ENCODE data around the gene UNC119. TPM values are rescaled to one million over a fixed set of nuclear protein-coding genes. Genes with fewer than 3 reads are reported as not detected.
A peak's percentile ranks its signal among the peaks of the same experiment; 100 is the strongest.

UNC119 gene
- total RNA-seq, 1 donor from 2014 or later = 18.8 TPM

DNA sequence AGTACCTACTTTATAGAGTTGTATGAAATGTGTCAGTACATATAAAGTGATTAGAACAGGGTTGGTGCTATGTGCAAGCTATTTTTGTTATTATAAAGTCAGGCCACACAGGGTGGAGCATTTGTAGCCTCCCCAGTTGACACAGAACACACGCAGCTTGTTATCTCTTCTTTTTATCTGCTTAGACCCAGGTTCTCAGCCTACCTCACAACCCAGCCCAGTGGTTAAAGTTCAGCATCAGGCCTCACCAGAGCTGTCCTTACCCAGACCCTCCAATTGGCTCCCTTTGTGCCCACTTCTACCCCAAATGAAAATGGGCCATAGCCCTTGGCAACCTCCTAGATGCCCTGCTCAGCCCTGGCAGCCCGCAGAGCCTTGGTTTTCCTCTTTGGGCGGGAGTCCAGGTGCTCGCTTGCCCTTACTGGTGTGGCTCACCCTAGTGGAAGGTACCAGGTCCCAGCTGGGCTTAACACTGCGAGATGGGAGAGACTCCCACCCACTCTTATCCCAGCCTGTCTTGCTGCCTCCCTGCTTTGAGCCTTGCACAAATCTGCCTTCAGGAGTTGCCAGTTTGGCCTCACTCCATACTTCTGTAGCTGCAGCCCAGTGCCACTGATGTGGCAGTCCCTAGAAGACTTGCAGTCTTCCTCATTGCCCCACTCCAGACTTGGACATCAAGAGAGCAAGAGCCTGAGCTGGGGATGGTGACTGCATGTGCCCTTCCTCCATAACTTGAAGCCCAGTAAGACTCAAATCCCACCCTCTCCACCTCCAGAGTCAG is 20.0 kb upstream of the UNC119 start:
- no peak for DNase-seq

DNA sequence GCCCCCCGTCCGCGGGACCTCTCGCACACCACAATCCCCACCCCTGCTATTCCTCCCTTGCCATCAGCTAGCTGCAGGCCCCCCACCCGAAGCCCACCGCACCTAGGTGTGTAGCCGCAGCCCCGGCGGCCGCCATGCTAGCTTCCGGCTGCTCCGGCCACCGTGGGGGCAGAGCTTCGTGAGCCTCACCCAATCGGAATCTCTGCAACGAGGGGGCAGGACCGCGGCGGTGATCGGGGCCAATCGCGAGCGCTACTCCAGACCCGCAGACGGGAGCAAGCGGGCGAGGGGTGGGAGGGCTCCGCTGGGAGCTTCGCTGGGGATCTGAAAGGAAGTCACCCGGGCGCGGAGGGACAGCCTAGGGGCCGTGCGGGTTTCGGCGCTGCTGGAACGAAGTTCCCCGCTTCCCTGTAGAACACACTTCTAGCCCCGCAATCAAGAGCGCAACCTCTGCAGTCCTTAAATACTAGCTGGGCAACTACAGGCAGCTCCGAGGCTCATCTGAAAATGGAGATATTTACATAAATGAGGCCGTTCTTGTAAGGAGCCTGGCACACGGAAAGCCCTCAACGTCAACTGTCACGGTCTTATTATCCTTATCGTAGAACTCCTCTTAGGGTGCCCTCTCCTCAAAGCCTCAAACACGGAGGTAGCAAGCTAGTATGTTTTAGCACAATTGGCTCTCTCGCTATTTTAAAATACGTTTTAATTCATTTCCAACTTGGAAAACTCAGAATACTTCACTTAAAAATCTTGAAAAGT is 19.1 kb upstream of the UNC119 start, which contains the start of gene PIGS:
TSS of gene PIGS (minus strand) at position 164 of the 762 bp plus-strand sequence. CDS start at position 136, 28 bp downstream.
- peak; percentile 85 for DNase-seq

DNA sequence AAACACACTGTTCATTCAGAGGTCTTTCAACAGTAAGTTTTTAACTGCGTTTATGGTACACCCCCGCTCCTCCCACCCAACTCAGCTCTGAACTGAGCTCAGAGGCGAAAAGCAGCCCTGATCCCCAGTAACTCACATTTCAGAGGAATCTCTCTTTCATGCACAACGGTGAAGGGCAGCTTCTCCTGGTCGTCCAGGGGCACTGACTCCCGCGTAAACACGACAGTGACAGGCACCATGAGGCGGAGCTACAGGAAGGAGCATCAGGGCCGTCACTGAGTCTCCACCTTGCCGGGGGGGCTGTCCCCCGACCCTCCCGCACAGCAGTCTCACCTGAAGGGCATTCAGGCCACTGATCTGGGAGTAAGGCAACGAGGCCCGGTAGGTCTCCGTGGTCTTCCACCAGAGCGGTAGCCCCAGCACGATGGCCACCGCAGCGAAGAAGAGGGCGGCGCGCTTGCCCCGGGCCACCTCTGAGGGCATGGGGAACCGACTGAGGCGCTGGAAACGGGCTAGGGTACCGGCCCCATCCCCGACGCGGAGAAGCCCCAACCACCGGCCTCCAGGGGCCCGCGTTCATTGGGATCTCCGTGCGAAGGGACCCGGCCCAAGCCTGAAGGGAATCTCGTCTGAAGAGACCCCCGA is 18.4 kb upstream of the UNC119 start:
- DNase-seq = no peak

DNA sequence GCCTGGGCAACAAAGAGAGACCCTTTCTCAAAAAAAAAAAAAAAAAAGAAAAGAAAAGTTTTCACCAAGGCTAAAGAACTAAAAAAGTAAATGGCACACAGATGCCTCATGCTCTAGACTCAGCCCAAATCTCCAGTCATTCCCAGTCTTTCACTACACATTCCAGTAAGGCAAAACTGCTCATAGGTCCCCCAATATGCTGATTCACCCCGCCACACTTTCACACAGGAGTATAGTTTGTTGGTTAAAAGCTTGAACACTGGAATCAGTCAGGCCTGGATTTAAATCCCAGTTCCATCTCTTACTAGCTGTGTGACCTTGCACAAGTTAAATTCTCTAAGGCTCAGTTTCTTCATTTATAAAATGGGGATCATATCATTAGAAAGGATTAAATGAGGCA is 17.0 kb upstream of the UNC119 start:
- no peak for DNase-seq

DNA sequence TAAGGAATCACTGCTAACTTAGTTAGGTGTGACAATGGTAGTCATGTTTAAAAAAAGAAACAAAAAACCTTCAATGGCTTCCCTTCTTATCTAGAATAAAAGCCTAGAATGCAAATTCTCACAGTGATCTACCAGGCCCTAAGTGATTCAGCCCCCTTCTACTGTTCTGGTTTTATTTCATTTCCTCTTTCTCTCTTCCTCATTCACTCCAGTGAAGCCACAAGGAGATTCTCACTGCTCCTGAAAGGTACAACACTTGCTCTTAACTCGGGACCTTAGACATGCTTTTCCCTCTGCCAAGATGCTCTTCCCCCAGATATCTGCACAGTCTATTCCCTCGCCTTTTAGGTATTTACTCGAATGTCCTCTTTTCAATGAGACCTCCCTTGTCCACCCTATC is 15.2 kb upstream of the UNC119 start:
- no peak for DNase-seq

DNA sequence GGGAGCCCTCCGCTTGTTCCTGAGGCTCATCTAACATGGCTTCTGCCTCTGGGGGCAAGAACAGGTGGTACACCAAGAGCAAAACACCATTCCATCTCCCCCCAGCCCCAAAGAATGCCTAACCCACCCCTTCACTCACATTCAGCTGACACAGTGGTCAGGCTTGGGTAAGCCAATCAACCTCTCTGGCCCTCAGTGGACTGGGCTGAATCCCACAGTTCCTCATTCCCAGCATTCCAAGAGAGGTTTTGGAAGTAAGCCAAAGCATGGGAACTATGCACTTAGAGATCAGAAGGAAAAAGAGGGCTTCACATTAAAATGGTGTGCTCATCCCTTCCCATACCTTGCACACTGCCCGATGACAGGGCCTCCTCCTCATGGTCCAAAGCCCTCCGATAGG is 11.1 kb upstream of the UNC119 start:
- no peak for DNase-seq

DNA sequence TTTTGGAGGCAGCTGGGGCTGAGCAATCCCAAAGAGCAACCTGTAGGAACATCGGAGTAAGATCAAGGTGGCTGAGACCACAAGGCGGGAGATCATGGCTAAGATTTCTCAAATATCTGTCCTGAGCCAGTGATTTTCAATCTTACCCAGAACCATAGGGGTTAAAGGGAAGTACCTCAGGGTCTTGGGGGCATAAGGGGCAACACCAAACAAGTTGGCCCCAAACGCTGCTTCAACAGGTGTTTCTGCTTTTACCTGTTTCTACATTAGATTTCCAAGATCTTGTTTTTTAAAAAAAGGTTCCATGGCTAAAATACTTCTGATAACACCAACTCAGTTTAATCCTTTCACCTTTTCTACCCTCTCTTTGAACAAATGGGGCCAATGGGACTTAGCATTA is 2.6 kb upstream of the UNC119 start:
- no peak for DNase-seq

DNA sequence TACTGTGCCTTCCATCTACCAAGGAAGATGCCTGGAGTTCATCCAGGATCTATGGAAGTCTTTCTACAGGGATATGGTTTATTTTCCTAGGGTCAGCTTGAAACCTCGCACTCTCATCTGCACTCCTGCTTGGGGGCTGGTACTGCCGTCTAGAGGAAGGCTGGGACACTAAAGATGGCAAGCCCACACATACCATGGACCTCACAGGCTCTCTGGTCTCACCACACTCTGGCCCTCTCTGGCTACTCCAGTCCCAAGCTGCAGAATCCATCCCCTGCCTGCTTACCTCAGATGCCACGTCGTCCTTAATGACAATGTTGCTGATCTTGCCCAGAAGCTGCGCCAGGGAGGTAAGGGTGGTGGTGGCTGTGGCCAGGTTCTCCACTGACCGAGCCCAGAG is 2.1 kb upstream of the UNC119 start:
- DNase-seq = no peak

DNA sequence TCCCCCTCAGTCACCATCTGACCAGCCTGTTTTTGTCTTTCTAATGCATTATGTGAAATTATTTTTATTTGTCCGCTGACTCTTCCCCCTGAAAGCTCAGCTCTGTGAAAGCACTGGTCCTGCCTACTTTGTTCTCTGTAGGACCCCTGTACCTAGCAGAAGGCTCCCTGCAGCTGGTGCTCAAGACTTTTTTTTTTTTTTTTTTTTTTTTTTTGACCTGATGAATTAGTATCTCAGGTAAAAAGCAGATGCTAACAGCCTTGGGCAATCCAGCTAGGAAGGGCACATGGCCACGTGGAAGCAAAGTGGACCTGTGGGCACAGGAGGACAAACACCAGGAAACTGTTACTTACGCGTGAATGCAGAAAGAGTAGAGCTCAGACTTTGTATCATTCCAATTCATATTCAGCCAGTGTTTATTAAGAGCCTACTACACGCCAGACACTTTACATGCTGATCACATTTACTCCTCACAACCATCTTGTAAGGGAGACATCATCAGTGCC is 629 bp upstream of the UNC119 start:
- DNase-seq = peak; percentile 16

DNA sequence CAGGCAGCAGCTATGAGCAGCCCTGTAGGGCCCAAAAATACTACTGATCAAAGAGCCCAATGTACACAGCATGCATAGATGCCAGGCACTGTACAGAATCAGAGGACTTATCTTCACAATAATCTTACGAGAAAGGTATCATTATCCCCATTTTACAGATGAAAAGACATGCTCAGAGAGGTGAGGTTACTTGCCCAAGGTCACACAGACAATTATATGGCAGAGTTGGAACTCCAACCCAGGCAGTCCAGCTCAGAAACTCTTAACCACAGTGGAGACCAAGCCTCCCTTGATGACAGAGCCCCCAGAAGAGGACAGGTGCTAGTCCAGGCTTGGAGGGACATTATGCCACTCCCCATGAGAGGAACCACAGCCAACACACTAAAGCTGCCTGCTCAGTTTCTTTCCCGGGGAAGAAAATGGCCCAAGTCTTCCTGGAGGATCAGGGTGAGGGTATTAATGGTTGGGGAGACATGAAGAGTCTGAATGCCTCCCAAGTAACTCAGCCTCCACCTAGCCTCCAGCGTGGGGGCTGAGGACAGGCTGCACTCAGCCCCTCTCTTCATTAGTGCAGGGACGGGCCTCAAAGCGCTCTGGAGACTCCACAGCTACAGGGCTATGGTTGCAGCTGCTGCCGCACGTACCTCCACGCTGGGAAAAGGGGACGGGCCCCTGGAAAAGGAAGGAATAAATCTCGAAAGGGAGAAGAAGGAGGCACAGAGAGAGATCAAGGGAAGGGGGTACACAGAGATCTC is 826 bp downstream of the UNC119 start:
- DNase-seq = no peak

DNA sequence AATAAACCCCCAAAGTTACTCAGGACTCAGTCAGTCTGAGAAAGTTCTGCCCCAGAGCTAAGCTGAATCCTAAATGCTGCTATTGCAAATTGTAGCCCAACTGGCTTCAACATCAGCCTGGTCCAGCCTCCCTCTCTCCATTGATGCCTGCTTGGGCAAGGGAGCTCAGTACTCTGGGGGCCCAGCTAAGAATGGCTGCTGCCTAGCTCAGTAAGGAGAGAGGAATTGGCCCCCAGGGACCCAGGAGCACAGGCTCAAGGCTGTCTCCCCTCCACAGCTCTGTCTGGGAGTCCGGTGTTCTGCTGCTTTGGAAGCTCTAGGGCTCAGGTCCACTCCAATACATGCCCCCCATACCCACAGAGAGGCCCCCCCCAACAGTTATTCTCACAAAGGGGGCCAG is 1.6 kb downstream of the UNC119 start:
- DNase-seq = no peak

DNA sequence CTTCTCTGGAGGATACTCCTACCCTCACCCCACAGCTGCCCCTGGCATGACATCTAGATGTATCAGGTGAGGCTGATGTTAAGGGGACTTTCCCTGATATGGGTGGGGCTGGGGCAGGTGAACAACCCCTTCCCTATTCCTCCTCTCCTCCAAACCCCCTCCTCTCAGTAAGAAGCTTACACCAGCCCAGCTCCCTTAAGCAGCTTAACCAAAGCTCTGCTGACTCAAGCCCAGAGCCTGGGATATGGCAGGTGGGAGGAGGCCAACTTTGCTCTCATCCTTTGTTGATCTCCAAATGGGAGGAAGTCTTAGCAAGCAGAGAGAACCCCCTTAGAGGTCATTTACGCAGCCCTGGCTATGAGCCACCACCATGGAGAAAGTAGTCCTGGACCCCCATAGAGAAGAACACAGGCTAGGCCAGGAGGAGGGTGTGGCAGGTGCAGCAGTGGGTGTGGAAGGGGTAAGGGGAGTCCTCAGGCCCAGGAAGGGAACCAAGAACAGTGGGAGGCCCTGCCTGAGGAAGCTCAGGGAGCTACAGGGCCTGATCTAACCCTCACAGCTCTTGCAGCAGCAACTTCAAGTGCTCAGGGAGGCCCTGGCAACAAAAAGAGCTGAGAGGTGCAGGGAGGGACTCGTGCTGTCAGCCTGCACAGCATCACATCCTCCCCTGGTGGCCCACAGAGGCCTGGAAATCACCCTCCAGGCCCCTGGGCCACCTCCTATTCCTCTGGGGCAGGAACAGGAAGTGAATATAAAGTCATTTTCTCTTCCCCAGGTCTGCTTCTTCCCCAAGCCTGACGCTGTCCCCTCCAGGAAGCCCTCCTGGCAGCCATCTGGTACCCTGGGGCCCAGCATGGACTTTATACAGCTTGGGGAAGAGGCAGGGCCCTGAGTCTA is 2.9 kb downstream of the UNC119 start:
- no peak for DNase-seq

DNA sequence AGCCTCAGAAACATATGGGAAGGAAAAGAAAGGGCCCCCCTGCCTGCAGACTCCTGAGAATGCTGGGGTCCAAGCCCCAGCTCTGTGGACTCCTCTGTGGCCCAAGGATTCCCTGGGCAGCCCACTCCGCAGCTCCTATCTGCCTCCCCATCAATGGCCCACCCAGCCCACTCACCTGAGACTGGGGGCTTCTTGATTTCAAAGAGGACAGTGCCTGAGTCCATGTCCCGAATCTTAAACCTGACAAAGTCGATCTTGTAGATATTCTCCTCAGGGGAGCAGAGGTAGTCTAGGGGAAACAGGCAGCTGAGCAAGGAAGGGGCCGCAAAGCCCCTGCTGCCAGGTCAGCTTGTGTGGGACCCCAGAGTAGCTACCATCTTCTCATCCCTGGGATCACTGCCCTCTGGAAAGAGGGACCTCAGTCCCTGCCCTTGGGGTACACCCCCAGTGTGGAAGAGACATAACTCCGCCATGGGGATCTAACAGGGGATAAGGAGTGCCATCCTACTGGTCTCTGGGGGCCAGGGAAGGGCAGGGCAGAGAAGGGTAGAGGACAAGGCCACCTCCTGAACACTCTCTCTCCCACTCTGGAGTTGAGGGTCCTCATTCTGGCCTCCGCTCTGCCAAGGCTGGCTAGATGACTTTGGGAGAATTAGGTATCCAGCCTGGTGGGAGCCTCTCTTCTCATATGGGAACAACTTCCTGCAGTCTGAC is 3.9 kb downstream of the UNC119 start:
- DNase-seq = no peak

DNA sequence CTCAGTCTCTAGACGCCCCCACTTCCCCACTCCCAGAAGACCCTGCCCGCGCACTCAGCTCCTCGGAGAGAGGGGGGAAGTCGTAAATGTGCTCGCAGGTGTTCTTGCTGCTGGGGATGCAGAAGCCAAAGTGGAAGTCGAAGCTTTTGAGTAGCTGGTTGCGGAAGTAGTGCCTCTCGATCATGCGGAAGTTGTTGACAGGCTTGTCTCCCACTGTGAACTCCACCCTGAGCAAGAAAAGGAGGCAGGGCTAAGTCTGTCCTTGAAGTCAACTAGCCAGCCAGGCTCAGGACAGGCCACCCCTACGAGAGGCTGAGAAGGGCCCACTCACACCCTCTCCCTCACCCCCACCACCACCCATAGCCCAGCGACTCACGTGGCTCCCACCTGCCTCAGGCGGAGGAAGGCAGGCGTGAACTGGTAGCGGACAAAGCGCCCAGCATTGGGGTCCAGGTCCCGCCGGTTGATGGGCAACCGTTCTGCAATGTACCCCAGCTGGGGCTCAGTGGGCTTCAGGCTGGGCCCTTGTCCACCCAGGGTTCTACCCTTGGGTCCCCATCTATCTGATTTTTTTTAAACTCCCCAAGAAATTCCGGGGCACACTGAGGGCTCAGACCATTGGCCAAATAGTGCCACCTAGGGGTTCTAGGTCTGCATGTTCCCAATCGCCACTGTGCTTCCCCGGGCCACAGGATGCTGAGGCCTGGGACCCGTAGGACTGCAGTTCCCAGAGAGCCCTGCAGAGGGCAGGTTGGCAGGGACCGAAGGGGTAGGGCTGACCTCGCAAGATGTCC is 4.6 kb downstream of the UNC119 start:
- no peak for DNase-seq

DNA sequence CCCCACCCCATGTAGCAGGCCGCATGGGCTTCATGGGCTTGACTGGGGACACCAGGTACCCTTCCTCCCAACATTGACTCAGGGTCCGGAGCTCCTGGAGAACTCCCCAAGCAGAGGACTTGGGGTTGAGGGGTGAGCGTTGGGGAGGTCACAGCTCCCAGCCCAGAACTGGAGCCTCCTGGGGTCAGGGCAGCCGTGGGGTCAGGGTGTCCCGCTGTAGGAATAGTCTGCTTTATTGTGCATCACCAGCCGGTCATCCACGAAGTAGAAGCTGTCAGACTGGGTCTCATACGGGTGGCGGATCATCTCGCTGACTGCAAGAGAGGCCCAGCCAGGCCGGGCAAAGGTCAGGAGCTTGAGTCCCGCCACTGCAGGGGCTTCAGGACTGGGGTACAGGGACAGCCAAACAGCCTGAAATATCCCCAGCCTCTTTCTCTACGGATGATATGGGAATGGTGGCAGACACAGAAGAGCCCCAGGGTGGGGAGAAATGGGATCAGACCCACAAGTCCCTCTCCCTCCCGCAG is 5.3 kb downstream of the UNC119 start:
- no peak for DNase-seq

DNA sequence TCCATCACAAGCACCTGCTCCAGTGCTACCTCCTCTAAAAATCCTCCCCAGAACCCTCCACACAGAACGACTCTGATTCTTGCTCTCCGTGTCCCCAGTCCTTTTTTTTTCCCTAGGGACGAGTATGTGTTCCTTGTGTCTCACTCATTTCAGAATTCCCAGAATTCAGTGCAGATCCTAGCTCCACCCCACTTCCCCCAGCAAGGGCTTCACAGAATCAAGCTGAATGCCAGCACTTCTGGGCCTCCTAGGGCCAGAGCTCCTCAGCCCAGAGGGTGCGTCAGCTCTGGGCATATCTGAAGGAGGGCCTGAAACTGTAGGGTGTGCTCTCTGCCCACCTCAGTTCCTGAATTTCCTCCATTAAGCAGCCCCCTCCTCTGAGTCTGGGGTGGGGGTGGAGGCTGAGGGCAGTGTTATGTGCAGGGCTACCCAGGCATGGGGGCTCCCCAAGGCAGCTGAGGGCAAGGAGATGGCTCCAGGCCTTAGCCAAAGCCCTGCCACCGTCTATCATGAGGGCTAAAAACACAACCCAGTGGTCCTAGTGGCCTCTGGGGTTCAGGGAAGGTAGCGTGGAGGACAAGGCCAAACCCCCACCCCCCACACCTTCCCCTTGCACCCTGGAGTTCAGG is 6.5 kb downstream of the UNC119 start:
- DNase-seq = no peak

DNA sequence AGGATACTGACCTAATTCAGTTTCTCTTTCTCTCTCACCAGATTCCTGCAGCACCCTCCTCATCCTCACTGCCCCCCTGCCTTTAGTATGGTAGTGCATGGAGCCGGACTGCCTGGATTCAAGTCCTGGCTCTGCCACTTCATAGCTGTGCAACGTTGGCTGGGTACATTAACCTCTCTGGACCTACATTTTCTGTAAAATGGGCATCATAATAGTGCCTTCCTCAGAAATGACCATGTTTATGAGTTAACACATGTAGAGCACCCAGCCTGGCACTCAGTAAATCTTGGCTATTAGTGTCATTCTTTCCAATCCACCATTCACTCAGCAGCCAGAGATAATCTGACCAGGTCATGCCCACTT is 7.3 kb downstream of the UNC119 start:
- no peak for DNase-seq

DNA sequence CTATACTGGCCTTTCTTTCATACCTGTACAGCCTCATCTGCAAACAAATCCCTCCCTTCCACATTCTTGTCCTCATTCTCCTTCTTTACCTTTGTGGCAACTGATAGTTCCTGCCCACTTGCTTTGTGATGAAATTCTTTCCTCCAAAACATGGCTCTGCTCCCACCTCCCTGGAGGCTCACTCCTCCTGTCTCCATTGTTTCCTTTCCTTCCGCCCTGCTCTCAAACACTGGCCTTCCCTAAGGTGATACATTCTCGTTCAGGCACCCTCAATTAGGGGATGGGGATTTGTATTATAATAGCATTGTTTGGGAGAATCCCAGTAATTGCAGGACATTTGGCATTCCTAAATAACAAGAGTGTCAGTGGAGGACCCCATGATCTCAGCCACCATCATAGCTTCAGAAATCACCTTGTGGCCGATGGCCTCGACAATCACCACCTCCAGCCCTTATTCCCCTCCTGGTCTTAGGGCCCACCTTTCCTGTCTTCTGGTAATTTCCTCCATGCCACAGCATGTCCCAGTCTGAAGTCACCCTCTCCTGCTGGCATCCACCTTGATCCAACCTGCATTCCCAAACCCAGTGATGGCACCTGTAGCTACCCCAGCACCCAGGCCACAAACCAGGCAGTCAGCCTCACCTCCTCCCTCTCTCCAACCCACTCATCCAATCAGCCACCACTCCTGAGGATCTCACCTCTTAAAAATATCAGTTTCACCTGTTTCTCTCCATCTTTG is 7.9 kb downstream of the UNC119 start:
- DNase-seq = no peak

Measured in skin of body (tissue), 2 donors.